H9 (cell line): ENCODE results near the gene MAD1L1. TPM values are rescaled to one million over a fixed set of nuclear protein-coding genes. Genes with fewer than 3 reads are reported as not detected.

Experiments
- DNase-seq: peaks from one replicate; pipeline ENCODE4 v3.0.0-alpha.2; 2017
- H2AFZ ChIP-seq: one replicate; pipeline ENCODE4 v1.6.1; 2013; ENCODE audit warnings: mild to moderate bottlenecking, low read length, control low read depth, moderate library complexity
- H2AK5ac ChIP-seq: 2 replicates; pipeline ENCODE4 v1.6.1; 2013; ENCODE audit warnings: low read length, control low read depth, mixed read lengths; ENCODE audit not compliant: insufficient read length
- H2BK120ac ChIP-seq: one replicate; pipeline ENCODE4 v1.6.1; 2013; ENCODE audit warnings: low read depth, mild to moderate bottlenecking, low read length, control low read depth, inconsistent platforms; ENCODE audit not compliant: poor library complexity, severe bottlenecking
- H2BK12ac ChIP-seq: 2 replicates; pipeline ENCODE4 v1.6.1; 2013; ENCODE audit warnings: low read length, control low read depth, mixed read lengths, low read depth; ENCODE audit not compliant: insufficient read length
- H2BK15ac ChIP-seq: 2 replicates; pipeline ENCODE4 v1.6.1; 2013; ENCODE audit warnings: low read depth, low read length, control low read depth
- H2BK20ac ChIP-seq: one replicate; pipeline ENCODE4 v1.6.1; 2013; ENCODE audit warnings: low read depth, mild to moderate bottlenecking, low read length, control low read depth, inconsistent platforms; ENCODE audit not compliant: poor library complexity, severe bottlenecking
- H2BK5ac ChIP-seq: 2 replicates; pipeline ENCODE4 v1.6.1; 2013; ENCODE audit warnings: low read length, control low read depth, mixed read lengths; ENCODE audit not compliant: insufficient read length
- H3K14ac ChIP-seq: 2 replicates; pipeline ENCODE4 v1.6.1; 2013; ENCODE audit warnings: low read length, control low read depth; ENCODE audit not compliant: insufficient read depth
- H3K18ac ChIP-seq: 2 replicates; pipeline ENCODE4 v1.6.1; 2013; ENCODE audit warnings: low read depth, mild to moderate bottlenecking, mixed read lengths, low read length, control low read depth; ENCODE audit not compliant: insufficient read length
- H3K23ac ChIP-seq: 2 replicates; pipeline ENCODE4 v1.6.1; 2013; ENCODE audit warnings: low read length, control low read depth, mixed read lengths, low read depth; ENCODE audit not compliant: insufficient read length
- H3K23me2 ChIP-seq: 2 replicates; pipeline ENCODE4 v1.6.1; 2013; ENCODE audit warnings: low read depth, mild to moderate bottlenecking, mixed read lengths, low read length, control low read depth; ENCODE audit not compliant: insufficient read length, poor library complexity, severe bottlenecking
- H3K27ac ChIP-seq: 2 replicates; pipeline ENCODE4 v1.5.1; 2013; ENCODE audit warnings: low read length, control low read depth, mixed read lengths, low read depth; ENCODE audit not compliant: insufficient read length
- H3K27me3 ChIP-seq: 2 replicates; pipeline ENCODE4 v1.6.1; 2013; ENCODE audit warnings: low read length, control low read depth, inconsistent platforms; ENCODE audit not compliant: insufficient read depth
- H3K4ac ChIP-seq: 2 replicates; pipeline ENCODE4 v1.6.1; 2013; ENCODE audit warnings: low read depth, mild to moderate bottlenecking, control low read depth, inconsistent platforms, low read length, moderate library complexity
- H3K4me1 ChIP-seq: 2 replicates; pipeline ENCODE4 v1.6.1; 2013; ENCODE audit warnings: low read length, control low read depth, inconsistent platforms; ENCODE audit not compliant: insufficient read depth
- H3K4me2 ChIP-seq: 2 replicates; pipeline ENCODE4 v1.6.1; 2013; ENCODE audit warnings: low read length, control low read depth, mixed read lengths; ENCODE audit not compliant: insufficient read length, insufficient read depth
- H3K56ac ChIP-seq: 2 replicates; pipeline ENCODE4 v1.6.1; 2013; ENCODE audit warnings: low read depth, mild to moderate bottlenecking, mixed read lengths, low read length, control low read depth; ENCODE audit not compliant: insufficient read length
- H3K79me1 ChIP-seq: 2 replicates; pipeline ENCODE4 v1.6.1; 2013; ENCODE audit warnings: low read depth, mild to moderate bottlenecking, moderate library complexity, low read length, control low read depth, inconsistent platforms; ENCODE audit not compliant: insufficient read depth, poor library complexity, severe bottlenecking
- H3K79me2 ChIP-seq: 2 replicates; pipeline ENCODE4 v1.6.1; 2013; ENCODE audit warnings: low read length, control low read depth, inconsistent platforms; ENCODE audit not compliant: insufficient read depth
- H3K9ac ChIP-seq: 2 replicates; pipeline ENCODE4 v1.6.1; 2013; ENCODE audit warnings: low read length, control low read depth, mixed read lengths; ENCODE audit not compliant: insufficient read length; ENCODE audit errors: extremely low read depth
- H3K9me3 ChIP-seq: one replicate; pipeline ENCODE4 v1.6.1; 2013; ENCODE audit warnings: low read depth, low read length, inconsistent platforms; ENCODE audit not compliant: control insufficient read depth
- H3T11ph ChIP-seq: one replicate; pipeline ENCODE4 v1.6.1; 2013; ENCODE audit warnings: mild to moderate bottlenecking, low read length, control low read depth, inconsistent platforms
- H4K20me1 ChIP-seq: one replicate; pipeline ENCODE4 v1.6.1; 2013; ENCODE audit not compliant: control insufficient read depth, insufficient read length, insufficient read depth
- H4K5ac ChIP-seq: 2 replicates; pipeline ENCODE4 v1.6.1; 2013; ENCODE audit warnings: low read depth, mild to moderate bottlenecking, mixed read lengths, low read length, control low read depth; ENCODE audit not compliant: insufficient read length
- H4K8ac ChIP-seq: replicated peaks from 2 replicates; pipeline ENCODE4 v1.6.1; 2013; ENCODE audit warnings: low read length, control low read depth, mixed read lengths, low read depth; ENCODE audit not compliant: insufficient read length
- H4K91ac ChIP-seq: 2 replicates; pipeline ENCODE4 v1.6.1; 2013; ENCODE audit warnings: low read depth, mild to moderate bottlenecking, moderate library complexity, mixed read lengths, low read length, control low read depth; ENCODE audit not compliant: insufficient read length
- H3K27ac Mint-ChIP-seq, 3 experiments: 2 replicates in 2 of 3; 3 replicates in 1 of 3; pipeline ENCODE4 v1.8.0; 2020 to 2021; ENCODE audit warnings: mixed read lengths in 3 of 3, mild to moderate bottlenecking in 1 of 3, moderate library complexity in 1 of 3
- H3K27me3 Mint-ChIP-seq: 2 replicates; pipeline ENCODE4 v1.8.0; 2021; ENCODE audit warnings: low read depth, mild to moderate bottlenecking, moderate library complexity, mixed read lengths
- H3K36me3 Mint-ChIP-seq, 3 experiments: 2 replicates in 2 of 3; 3 replicates in 1 of 3; pipeline ENCODE4 v1.8.0; 2020 to 2021; ENCODE audit warnings: low read depth in 3 of 3, mixed read lengths in 3 of 3; ENCODE audit not compliant: insufficient read depth in 1 of 3
- H3K4me1 Mint-ChIP-seq, 2 experiments: 2 replicates each; pipeline ENCODE4 v1.8.0; 2020; ENCODE audit warnings: mixed read lengths in 2 of 2
- H3K4me3 Mint-ChIP-seq, 2 experiments: 2 replicates in 1 of 2; 3 replicates in 1 of 2; pipeline ENCODE4 v1.8.0; 2020 to 2021; ENCODE audit warnings: mild to moderate bottlenecking in 2 of 2, mixed read lengths in 2 of 2, moderate library complexity in 1 of 2
- H3K9me3 Mint-ChIP-seq, 2 experiments: 2 replicates in 1 of 2; 3 replicates in 1 of 2; pipeline ENCODE4 v1.8.0; 2020; ENCODE audit warnings: mild to moderate bottlenecking in 2 of 2, mixed read lengths in 2 of 2, moderate library complexity in 1 of 2
- WGBS: extraction: QIAGEN DNeasy Blood & Tissue Kit; methylation state at CpG from one replicate; pipeline ENCODE4 v1.1.7; 2013; ENCODE audit warnings: missing lambda C conversion rate, low lambda C conversion rate, mixed read lengths; ENCODE audit not compliant: insufficient read length; ENCODE audit errors: extremely low coverage; 5-methylcytosine and 5-hydroxymethylcytosine counted together
- total RNA-seq: library from RNA; stranded (reverse); gene quantifications from 2 replicates; pipeline ENCODE4 v1.2.1, GENCODE V29; 2021
- TF ChIP-seq, protein P1 (sequence below): fragments of 200-600 bp; sonication (generic); conservative IDR thresholded peaks from 3 replicates; pipeline ENCODE4 v1.8.0; 2021; ENCODE audit warnings: antibody characterized with exemption, mild to moderate bottlenecking

The MAD1L1 gene
- total RNA-seq, 1 experiment from 2014 or later = 39.0 TPM

DNA sequence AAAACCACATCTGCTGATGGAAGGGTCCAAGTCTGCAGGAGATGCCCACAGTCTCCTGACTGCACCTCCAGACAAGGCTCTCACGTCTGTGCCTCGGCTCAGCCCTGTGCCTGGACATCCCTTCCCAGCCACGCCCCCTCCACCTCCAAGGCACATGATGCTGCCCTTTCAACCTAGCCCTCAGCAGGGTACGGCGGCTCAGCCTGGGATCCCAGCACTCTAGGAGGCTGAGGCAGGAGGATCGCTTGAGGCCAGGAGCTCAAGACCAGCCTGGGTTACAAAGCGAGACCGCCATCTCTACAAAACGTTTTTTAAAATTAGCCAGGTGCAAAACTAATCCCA is 14.3 kb downstream of the MAD1L1 start:
- Mint-ChIP-seq H3K36me3 (peaks cover 52 to 91% (median 82%) of the 10 kb centered on the region in 3 experiments), H3K4me3 (no peak overlapping the region), H3K4me1 (no peaks in the 10 kb centered on the region), H3K27ac (no peak overlapping the region), H3K27me3 (peaks cover 2% of the 10 kb centered on the region), H3K9me3 (peaks cover 0 to 2% of the 10 kb centered on the region in 2 experiments; a peak in 1 of 5 replicates)
- Histone ChIP-seq H2AK5ac (no peak overlapping the region), H3K56ac (no peak overlapping the region), H3K4me1 (no peaks in the 10 kb centered on the region), H3K23ac (no peak overlapping the region), H3K79me1 (no peaks in the 10 kb centered on the region), H2BK120ac (no peak overlapping the region), H3K4me2 (no peak overlapping the region), H3K14ac (no peak overlapping the region), H2BK12ac (no peak overlapping the region), H2BK20ac (no peak overlapping the region), H4K8ac (no peak overlapping the region), H3T11ph (no peak overlapping the region), H3K18ac (no peak overlapping the region), H2BK15ac (no peak overlapping the region), H3K9ac (no peak overlapping the region), H3K27me3 (no peaks in the 10 kb centered on the region), H4K20me1 (no peaks in the 10 kb centered on the region), H4K5ac (no peak overlapping the region), H3K9me3 (no peaks in the 10 kb centered on the region), H3K79me2 (no peaks in the 10 kb centered on the region), H2BK5ac (no peak overlapping the region), H3K27ac (no peak overlapping the region), H3K4ac (no peak overlapping the region), H4K91ac (no peak overlapping the region), H3K23me2 (no peaks in the 10 kb centered on the region), H2AFZ (no peak overlapping the region)
- TF ChIP-seq, protein P1, sequence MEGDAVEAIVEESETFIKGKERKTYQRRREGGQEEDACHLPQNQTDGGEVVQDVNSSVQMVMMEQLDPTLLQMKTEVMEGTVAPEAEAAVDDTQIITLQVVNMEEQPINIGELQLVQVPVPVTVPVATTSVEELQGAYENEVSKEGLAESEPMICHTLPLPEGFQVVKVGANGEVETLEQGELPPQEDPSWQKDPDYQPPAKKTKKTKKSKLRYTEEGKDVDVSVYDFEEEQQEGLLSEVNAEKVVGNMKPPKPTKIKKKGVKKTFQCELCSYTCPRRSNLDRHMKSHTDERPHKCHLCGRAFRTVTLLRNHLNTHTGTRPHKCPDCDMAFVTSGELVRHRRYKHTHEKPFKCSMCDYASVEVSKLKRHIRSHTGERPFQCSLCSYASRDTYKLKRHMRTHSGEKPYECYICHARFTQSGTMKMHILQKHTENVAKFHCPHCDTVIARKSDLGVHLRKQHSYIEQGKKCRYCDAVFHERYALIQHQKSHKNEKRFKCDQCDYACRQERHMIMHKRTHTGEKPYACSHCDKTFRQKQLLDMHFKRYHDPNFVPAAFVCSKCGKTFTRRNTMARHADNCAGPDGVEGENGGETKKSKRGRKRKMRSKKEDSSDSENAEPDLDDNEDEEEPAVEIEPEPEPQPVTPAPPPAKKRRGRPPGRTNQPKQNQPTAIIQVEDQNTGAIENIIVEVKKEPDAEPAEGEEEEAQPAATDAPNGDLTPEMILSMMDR = no peak
- WGBS = no CpG with 5 or more reads among the region's 9 CpGs
- DNase-seq = no peak
